GM23338 (cell line): ENCODE results near the gene PRPF19.

Experiments used
- EZH2 ChIP-seq: fragments of 200-600 bp; sonication (generic); IDR thresholded peaks from one replicate; pipeline ENCODE4 v1.8.0; 2017; ENCODE audit warnings: antibody characterized with exemption, mild to moderate bottlenecking, low read depth; ENCODE audit not compliant: unreplicated experiment
- EZH2phosphoT487 ChIP-seq: fragments of 200-600 bp; sonication (generic); IDR thresholded peaks from one replicate; pipeline ENCODE4 v1.8.1; 2018; ENCODE audit warnings: antibody characterized with exemption; ENCODE audit not compliant: unreplicated experiment
- POLR2AphosphoS5 ChIP-seq: IDR thresholded peaks from 2 replicates; pipeline ENCODE4 v1.6.1; 2016; ENCODE audit warnings: antibody characterized with exemption, low read depth
- REST ChIP-seq: IDR thresholded peaks from one replicate; pipeline ENCODE4 v1.6.1; 2018; ENCODE audit warnings: antibody characterized with exemption; ENCODE audit not compliant: unreplicated experiment
- TF ChIP-seq, protein P1 (sequence below), 2 experiments: fragments of 200-600 bp in 1 of 2; sonication (generic) in 1 of 2; conservative IDR thresholded peaks; 2 replicates each; pipeline versions ENCODE4 v1.5.1 to v1.6.1; 2016 to 2017; ENCODE audit warnings: antibody characterized with exemption in 2 of 2, low read depth in 2 of 2, mild to moderate bottlenecking in 2 of 2, moderate library complexity in 1 of 2

- TF ChIP-seq, protein P1, sequence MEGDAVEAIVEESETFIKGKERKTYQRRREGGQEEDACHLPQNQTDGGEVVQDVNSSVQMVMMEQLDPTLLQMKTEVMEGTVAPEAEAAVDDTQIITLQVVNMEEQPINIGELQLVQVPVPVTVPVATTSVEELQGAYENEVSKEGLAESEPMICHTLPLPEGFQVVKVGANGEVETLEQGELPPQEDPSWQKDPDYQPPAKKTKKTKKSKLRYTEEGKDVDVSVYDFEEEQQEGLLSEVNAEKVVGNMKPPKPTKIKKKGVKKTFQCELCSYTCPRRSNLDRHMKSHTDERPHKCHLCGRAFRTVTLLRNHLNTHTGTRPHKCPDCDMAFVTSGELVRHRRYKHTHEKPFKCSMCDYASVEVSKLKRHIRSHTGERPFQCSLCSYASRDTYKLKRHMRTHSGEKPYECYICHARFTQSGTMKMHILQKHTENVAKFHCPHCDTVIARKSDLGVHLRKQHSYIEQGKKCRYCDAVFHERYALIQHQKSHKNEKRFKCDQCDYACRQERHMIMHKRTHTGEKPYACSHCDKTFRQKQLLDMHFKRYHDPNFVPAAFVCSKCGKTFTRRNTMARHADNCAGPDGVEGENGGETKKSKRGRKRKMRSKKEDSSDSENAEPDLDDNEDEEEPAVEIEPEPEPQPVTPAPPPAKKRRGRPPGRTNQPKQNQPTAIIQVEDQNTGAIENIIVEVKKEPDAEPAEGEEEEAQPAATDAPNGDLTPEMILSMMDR (conservative IDR thresholded peaks at IDR 0.05; ENCODE audit: low read depth in 2 of 2), result peak; percentile 43 to 59
- no peak for TF ChIP-seq EZH2
- no peak for TF ChIP-seq EZH2phosphoT487
- no peak for TF ChIP-seq REST
- TF ChIP-seq POLR2AphosphoS5, result no peak
Measured at GRCh38 chr11:60944490-60945294, 38.3 kb upstream of the PRPF19 start.
